Measurements from ENCODE around the gene MAU2.

The MAU2 gene

GRCh38 chr19:19306191-19306590 lies 14.4 kb upstream of the MAU2 start:
- no peak for DNase-seq (ENCODE audit: low read depth in 2 of 2)

DNA sequence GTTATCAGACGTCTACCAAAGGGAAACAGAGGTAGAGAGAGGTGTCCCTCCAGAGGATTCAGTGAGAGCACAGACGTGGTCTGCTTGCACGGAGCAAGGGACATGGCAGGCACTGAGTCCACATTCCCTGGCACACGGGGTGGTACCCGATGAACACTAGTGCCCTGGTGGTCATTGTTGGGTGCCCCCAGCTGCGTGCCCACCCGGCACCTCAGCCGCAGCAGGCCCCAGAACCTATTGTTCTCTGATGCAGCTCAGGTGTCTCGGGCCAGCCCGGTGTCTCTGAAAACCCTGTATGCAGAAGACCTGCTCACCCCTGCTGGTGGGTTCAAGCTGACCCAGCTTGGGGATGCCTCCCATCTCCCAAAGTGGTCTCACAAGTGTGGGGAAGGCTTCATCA lies 12.3 kb upstream of the MAU2 start:
- no peak for DNase-seq (ENCODE audit: low read depth in 2 of 2)

- no peak for DNase-seq (ENCODE audit: low read depth in 2 of 2)
Measured at GRCh38 chr19:19315444-19315843, 5.2 kb upstream of the MAU2 start.

- DNase-seq (ENCODE audit: low read depth in 2 of 2) = no peak
Measured at GRCh38 chr19:19316082-19316481, 4.5 kb upstream of the MAU2 start.

- DNase-seq (ENCODE audit: low read depth in 2 of 2) = no peak
Measured at GRCh38 chr19:19319732-19320360, 783 bp upstream of the MAU2 start.

DNA sequence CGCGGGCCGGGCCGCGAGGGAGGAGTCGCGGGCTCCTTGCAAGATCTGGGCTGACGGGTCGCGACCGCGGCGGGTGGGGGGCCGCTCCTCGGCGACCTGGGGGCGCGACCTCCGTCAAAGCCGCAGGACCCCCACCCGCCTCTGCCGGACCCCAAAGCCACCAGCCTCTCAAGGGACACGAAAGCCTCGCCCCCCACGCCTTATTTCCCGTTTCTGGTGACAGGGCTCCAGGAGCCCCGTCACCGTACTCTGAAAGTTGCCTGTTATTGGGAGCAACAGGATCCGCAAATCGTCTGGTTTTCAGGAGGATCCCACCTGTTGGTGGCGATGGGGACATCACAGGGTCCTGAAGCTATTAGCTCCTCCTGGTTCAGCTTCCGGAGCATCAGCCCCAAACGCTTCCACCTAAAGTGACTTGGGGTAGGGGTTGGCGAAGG lies 530 bp downstream of the MAU2 start:
- no peak for DNase-seq (ENCODE audit: low read depth in 2 of 2)

DNA sequence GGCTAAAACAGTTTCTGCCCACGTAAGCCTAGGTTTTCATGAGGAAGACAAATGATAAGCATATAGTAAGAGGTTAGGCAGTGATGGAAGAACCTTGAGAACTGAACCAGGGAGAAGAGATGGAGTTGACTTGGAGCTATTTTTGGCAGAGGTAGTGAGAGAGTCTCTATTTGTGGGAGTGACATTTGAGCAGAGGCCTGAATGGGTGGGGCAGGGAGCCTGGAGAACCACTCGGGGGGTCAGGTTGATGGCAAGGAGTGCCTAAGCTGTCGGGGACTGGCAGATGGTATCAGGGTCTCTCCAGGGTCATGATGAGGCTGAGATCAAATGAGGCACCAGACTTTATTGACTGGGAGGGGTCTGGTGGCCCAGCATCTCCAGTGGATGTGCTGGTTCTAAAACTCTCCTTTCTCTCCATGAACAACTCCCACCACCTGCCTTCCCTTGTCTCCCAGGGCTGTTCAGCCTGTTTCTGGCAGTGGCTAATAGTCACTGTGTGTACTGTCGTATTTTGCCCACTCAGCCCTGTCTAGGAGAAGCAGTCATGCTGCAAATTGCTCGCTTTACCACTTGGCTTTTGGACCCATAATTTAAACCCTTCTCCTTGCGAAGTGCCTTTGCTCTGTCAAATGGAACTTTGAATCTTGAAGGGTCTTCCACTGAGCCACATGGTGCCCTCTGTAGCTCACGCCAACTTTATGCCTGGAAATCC lies 3.6 kb downstream of the MAU2 start:
- DNase-seq (ENCODE audit: low read depth in 2 of 2) = no peak

DNA sequence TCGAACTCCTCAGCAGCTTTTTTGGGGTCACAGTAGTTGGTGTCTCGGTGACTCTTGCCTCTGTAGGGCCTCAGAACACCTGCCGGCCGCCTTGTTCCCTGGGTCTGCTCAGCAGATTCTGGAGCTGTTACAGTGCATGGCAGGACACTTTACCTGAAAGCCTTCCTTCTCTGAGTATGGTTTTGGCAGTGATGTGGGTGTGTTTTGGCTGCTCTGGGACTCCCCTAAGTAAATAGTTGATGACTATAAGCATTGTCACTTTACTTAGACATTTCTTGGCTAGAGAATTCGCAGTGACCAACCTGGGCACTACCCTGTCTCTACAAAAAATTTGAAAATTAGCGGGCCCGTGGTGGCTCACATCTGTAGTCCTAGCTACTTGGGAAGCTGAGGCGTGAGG lies 7.0 kb downstream of the MAU2 start:
- DNase-seq (ENCODE audit: low read depth in 2 of 2) = no peak

GRCh38 chr19:19329126-19329525 lies 8.5 kb downstream of the MAU2 start:
- no peak for DNase-seq (ENCODE audit: low read depth in 2 of 2)

- DNase-seq (ENCODE audit: low read depth in 2 of 2) = no peak
Measured at GRCh38 chr19:19334063-19334988, 13.7 kb downstream of the MAU2 start.

DNA sequence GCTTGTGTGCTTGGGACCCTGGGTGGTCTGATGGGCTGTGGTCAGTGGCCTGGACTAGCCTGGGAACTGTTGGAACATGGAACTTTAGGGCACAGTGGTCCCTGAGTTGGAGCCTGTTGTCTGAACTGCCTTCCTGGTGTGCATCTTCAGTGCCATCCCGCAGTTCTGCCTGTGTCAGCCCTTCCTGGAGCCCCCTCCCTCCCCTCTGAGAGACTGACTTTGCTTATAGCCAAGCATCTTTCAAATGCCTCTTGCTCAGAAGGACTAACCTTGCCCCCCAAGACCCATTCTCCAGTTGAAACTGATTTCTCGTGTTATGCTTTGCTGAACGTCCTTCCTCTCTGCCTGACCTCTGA lies 14.3 kb downstream of the MAU2 start:
- no peak for DNase-seq (ENCODE audit: low read depth in 2 of 2)

- DNase-seq (ENCODE audit: low read depth in 2 of 2) = no peak
Measured at GRCh38 chr19:19335408-19336158, 15.0 kb downstream of the MAU2 start.

GRCh38 chr19:19336597-19336996 lies 16.0 kb downstream of the MAU2 start:
- DNase-seq (ENCODE audit: low read depth in 2 of 2) = no peak

DNA sequence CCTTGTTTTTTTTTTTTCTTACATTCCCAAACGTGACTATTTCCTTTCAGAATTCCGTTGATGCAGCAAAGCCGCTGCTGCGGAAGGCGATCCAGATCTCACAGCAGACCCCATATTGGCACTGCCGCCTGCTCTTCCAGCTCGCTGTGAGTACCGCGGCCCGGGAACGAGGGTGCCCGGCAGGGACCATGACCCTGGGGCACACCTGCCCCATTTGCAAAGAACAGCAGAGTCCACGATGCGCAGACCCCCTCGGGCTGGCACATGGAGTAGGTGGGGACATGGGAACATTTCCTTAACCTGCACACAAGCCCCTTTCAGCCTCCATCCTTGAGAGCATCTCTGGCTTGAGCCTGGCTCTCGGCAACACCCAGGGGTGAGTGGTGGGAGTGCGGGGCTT lies 16.5 kb downstream of the MAU2 start:
- DNase-seq (ENCODE audit: low read depth in 2 of 2) = no peak

- no peak for DNase-seq (ENCODE audit: low read depth in 2 of 2)
Measured at GRCh38 chr19:19338082-19338481, 17.5 kb downstream of the MAU2 start.

GRCh38 chr19:19341026-19341425 lies 20.4 kb downstream of the MAU2 start:
- no peak for DNase-seq (ENCODE audit: low read depth in 2 of 2)

DNA sequence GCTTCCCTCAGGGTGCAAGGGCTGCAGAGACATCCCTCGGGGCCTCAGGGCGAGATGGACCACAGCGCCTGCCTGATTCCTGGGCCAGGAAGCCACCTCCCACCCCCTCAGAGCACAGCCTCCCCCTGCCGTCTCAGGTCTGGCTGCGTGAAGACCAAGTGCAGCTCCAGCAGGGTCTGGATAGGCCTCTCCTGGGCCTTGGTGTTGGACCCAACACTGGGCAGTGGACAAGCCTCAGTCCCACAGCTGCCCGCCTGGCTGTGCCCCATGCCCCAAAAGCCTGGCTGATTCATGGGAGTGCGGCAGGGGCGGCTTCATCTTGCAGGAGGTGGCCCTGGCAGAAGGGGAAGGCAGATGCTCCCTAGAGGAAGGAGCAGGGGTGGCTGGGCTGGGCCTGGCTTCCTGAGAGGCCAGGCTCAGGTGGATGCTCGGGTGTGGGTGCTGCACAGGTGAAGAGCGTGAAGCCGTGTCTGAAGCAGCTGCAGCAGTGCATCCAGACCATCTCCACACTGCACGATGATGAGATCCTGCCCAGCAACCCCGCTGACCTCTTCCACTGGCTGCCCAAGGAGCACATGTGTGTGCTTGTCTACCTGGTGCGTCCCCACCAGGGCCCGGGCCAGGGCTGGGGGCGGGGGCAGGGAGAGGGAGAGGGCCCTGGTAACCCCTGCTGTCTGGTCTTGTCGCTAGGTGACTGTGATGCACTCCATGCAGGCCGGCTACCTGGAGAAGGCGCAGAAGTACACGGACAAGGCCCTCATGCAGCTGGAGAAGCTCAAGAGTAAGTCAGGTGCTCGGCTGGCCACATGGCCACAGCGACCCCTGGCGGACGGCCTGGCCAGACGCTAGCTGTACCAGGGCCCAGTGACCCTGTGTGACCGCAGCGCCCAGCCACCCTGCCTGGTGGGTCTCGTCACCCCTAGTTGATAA lies 21.7 kb downstream of the MAU2 start:
- no peak for DNase-seq (ENCODE audit: low read depth in 2 of 2)

- DNase-seq (ENCODE audit: low read depth in 2 of 2) = no peak
Measured at GRCh38 chr19:19343016-19343362, 22.4 kb downstream of the MAU2 start.

DNA sequence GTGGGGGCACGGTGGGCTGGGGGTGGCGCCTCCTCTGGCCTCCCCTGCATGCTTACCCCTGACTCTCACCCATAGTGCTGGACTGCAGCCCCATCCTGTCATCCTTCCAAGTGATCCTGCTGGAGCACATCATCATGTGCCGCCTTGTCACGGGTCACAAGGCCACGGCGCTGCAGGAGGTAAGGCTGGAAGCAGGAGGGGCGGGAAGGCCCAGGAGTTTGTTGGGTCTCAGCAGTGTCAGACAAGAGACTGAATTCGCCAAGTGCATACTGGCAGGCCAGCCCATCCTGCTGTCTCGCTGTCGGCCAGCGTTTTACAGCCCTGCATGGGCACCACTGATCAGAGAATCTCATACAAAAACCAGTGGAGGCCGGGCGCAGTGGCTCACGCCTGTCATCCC lies 23.1 kb downstream of the MAU2 start:
- DNase-seq (ENCODE audit: low read depth in 2 of 2) = no peak

GRCh38 chr19:19345232-19345631 lies 24.6 kb downstream of the MAU2 start:
- no peak for DNase-seq (ENCODE audit: low read depth in 2 of 2)

- DNase-seq (ENCODE audit: low read depth in 2 of 2) = no peak
Measured at GRCh38 chr19:19345970-19346369, 25.3 kb downstream of the MAU2 start.
